NCI-H2196 (cell line): ENCODE measurements around the gene SOAT2.

Source experiments
- DNase-seq: peaks from one replicate; lab custom pipeline; 2025; ENCODE audit not compliant: unreplicated experiment; lab: John Stamatoyannopoulos, UW

SOAT2 gene

GRCh38 chr12:53064613-53065436 lies 38.5 kb upstream of the SOAT2 start:
- DNase-seq = no peak

- DNase-seq = no peak
These were observed 37.8 kb upstream of the SOAT2 start for GRCh38 chr12:53065470-53065869.

GRCh38 chr12:53065975-53066931 lies 37.0 kb upstream of the SOAT2 start:
- DNase-seq = peak; percentile 77

- DNase-seq = no peak
These were observed 36.0 kb upstream of the SOAT2 start for GRCh38 chr12:53067074-53067992.

GRCh38 chr12:53067993-53068770 lies 35.1 kb upstream of the SOAT2 start:
- DNase-seq = no peak

- DNase-seq = no peak
These were observed 34.3 kb upstream of the SOAT2 start for GRCh38 chr12:53068811-53069585.

- DNase-seq = no peak
These were observed 33.5 kb upstream of the SOAT2 start for GRCh38 chr12:53069621-53070410.

- DNase-seq = no peak
These were observed 32.3 kb upstream of the SOAT2 start for GRCh38 chr12:53070877-53071492.

GRCh38 chr12:53071591-53072551 lies 31.4 kb upstream of the SOAT2 start:
- DNase-seq = peak; percentile 67

GRCh38 chr12:53073881-53074280 lies 29.4 kb upstream of the SOAT2 start:
- DNase-seq = no peak

- no peak for DNase-seq
These were observed 28.8 kb upstream of the SOAT2 start for GRCh38 chr12:53074283-53074998.

- DNase-seq = no peak
These were observed 28.3 kb upstream of the SOAT2 start for GRCh38 chr12:53074999-53075370.

GRCh38 chr12:53076461-53076860 lies 26.8 kb upstream of the SOAT2 start:
- no peak for DNase-seq

GRCh38 chr12:53077030-53077429 lies 26.3 kb upstream of the SOAT2 start:
- DNase-seq = no peak

- DNase-seq = peak; percentile 65
These were observed 24.7 kb upstream of the SOAT2 start for GRCh38 chr12:53078425-53079225.
